Kidney capillary endothelial cell (primary cell): ENCODE measurements around the gene IGFALS.

Source experiments
- DNase-seq: peaks from one replicate; pipeline ENCODE4 v3.0.0-alpha.2; 2018; ENCODE audit warnings: low spot score

The IGFALS gene

GRCh38 chr16:1766231-1766630, 27.3 kb downstream of the IGFALS start:
- no peak for DNase-seq

GRCh38 chr16:1765826-1766225, 27.7 kb downstream of the IGFALS start:
- no peak for DNase-seq

- no peak for DNase-seq
These were observed 28.5 kb downstream of the IGFALS start for GRCh38 chr16:1764971-1765370.

GRCh38 chr16:1763521-1764511, 29.7 kb downstream of the IGFALS start:
- no peak for DNase-seq

- DNase-seq, result no peak
These were observed 30.5 kb downstream of the IGFALS start for GRCh38 chr16:1762879-1763520.

GRCh38 chr16:1762196-1762878, 31.2 kb downstream of the IGFALS start:
- DNase-seq, result no peak

GRCh38 chr16:1761751-1762150, 31.8 kb downstream of the IGFALS start:
- no peak for DNase-seq

GRCh38 chr16:1760911-1761310, 32.6 kb downstream of the IGFALS start:
- no peak for DNase-seq

GRCh38 chr16:1759511-1759910, 34.0 kb downstream of the IGFALS start:
- no peak for DNase-seq

GRCh38 chr16:1758923-1759322, 34.6 kb downstream of the IGFALS start:
- no peak for DNase-seq

GRCh38 chr16:1757714-1758461, 35.6 kb downstream of the IGFALS start:
- no peak for DNase-seq

- no peak for DNase-seq
These were observed 39.3 kb downstream of the IGFALS start for GRCh38 chr16:1754204-1754603.

GRCh38 chr16:1752853-1753252, 40.7 kb downstream of the IGFALS start:
- DNase-seq, result no peak

GRCh38 chr16:1751946-1752345, 41.6 kb downstream of the IGFALS start:
- DNase-seq, result no peak

- no peak for DNase-seq
These were observed 44.1 kb downstream of the IGFALS start for GRCh38 chr16:1749152-1750117.

GRCh38 chr16:1747934-1748333, 45.6 kb downstream of the IGFALS start:
- DNase-seq, result no peak

GRCh38 chr16:1746693-1747195, 46.8 kb downstream of the IGFALS start:
- no peak for DNase-seq

GRCh38 chr16:1745900-1746692, 47.4 kb downstream of the IGFALS start:
- no peak for DNase-seq

- no peak for DNase-seq
These were observed 48.2 kb downstream of the IGFALS start for GRCh38 chr16:1745181-1745899.
